ENCODE measurements around the gene COL8A1. TPM values are rescaled to one million over a fixed set of nuclear protein-coding genes. Genes with fewer than 3 reads are reported as not detected.

Gene COL8A1
- total RNA-seq, 2 experiments from 2014 or later, result not detected

- DNase-seq (no peak), ATAC-seq (ENCODE audit: poor library complexity) (no peak)
- Histone ChIP-seq H3K27ac (ENCODE audit: low read depth in 1 of 2, low read length in 2 of 2) (no peak overlapping the region), H3K36me3 (ENCODE audit: insufficient read depth, low read length) (no peaks in the 10 kb centered on the region), H3K4me1 (ENCODE audit: insufficient read depth, low read length) (no peaks in the 10 kb centered on the region), H3K27me3 (ENCODE audit: control insufficient read depth in 1 of 2, insufficient read depth in 2 of 2, low read length in 2 of 2) (no peaks in the 10 kb centered on the region), H3K4me3 (ENCODE audit: low read length) (no peak overlapping the region), H3K9me3 (ENCODE audit: control insufficient read depth in 1 of 2, insufficient read depth in 1 of 2, low read length in 2 of 2) (no peaks in the 10 kb centered on the region)
- intact Hi-C loops (cut with DNase I, micrococcal nuclease), result no loop called here
- Mint-ChIP-seq H3K36me3 (ENCODE audit: low read depth) (no peaks in the 10 kb centered on the region), H3K27ac (no peak overlapping the region), H3K27me3 (peaks cover 8% of the 10 kb centered on the region), H3K4me3 (no peak overlapping the region), H3K9me3 (peaks cover 2% of the 10 kb centered on the region), H3K4me1 (ENCODE audit: low read depth) (no peaks in the 10 kb centered on the region)
- ChIA-PET POLR2A (no interaction called here), CTCF (no interaction called here)
- TF ChIP-seq, protein P1, sequence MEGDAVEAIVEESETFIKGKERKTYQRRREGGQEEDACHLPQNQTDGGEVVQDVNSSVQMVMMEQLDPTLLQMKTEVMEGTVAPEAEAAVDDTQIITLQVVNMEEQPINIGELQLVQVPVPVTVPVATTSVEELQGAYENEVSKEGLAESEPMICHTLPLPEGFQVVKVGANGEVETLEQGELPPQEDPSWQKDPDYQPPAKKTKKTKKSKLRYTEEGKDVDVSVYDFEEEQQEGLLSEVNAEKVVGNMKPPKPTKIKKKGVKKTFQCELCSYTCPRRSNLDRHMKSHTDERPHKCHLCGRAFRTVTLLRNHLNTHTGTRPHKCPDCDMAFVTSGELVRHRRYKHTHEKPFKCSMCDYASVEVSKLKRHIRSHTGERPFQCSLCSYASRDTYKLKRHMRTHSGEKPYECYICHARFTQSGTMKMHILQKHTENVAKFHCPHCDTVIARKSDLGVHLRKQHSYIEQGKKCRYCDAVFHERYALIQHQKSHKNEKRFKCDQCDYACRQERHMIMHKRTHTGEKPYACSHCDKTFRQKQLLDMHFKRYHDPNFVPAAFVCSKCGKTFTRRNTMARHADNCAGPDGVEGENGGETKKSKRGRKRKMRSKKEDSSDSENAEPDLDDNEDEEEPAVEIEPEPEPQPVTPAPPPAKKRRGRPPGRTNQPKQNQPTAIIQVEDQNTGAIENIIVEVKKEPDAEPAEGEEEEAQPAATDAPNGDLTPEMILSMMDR (IDR thresholded peaks at IDR 0.05), result no peak
These were observed 83.2 kb downstream of the COL8A1 start for GRCh38 chr3:99721633-99722007.

GRCh38 chr3:99724276-99724675 lies 85.9 kb downstream of the COL8A1 start:
- Mint-ChIP-seq H3K4me3 (no peak overlapping the region), H3K36me3 (ENCODE audit: low read depth) (no peaks in the 10 kb centered on the region), H3K4me1 (ENCODE audit: low read depth) (no peaks in the 10 kb centered on the region), H3K9me3 (peaks cover 2% of the 10 kb centered on the region), H3K27ac (no peak overlapping the region), H3K27me3 (peaks cover 8% of the 10 kb centered on the region)
- CTCF ChIA-PET, result no interaction called here
- no peaks in the 10 kb centered on the region for H3K36me3 ChIP-seq (ENCODE audit: insufficient read depth, low read length)
- H3K27me3 ChIP-seq (ENCODE audit: control insufficient read depth in 1 of 2, insufficient read depth in 2 of 2, low read length in 2 of 2), result no peaks in the 10 kb centered on the region
- no peaks in the 10 kb centered on the region for H3K9me3 ChIP-seq (ENCODE audit: control insufficient read depth in 1 of 2, insufficient read depth in 1 of 2, low read length in 2 of 2)
- TF ChIP-seq, protein P1 (IDR thresholded peaks at IDR 0.05), result no peak
- H3K27ac ChIP-seq (ENCODE audit: low read depth in 1 of 2, low read length in 2 of 2), result no peak overlapping the region
- no peak for DNase-seq
- no peaks in the 10 kb centered on the region for H3K4me1 ChIP-seq (ENCODE audit: insufficient read depth, low read length)
- intact Hi-C loops (cut with DNase I, micrococcal nuclease), result no loop called here
- POLR2A ChIA-PET, result no interaction called here
- no peak for ATAC-seq (ENCODE audit: poor library complexity)
- H3K4me3 ChIP-seq (ENCODE audit: low read length), result no peak overlapping the region

DNA sequence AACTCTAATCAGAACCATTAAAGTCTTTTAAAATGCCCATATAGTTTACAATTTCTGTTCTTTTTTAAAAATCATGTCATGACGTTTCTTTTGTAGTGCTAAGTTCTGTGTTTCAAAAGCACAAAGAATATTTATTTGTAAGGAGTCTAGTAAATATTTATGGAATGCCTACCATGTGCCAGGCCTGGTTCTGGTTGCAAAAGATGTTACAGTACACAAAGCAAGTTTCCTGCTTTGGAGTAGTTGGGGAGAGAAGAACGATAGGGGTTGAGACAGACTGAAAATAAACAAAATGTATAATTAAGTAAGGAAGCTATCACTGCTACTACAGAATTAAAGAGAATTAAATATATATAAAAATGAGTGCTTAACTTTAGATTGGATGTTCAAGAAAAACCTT lies 92.5 kb downstream of the COL8A1 start:
- Mint-ChIP-seq H3K27me3 (no peaks in the 10 kb centered on the region), H3K27ac (no peak overlapping the region), H3K36me3 (ENCODE audit: low read depth) (no peaks in the 10 kb centered on the region), H3K4me3 (no peak overlapping the region), H3K9me3 (peaks cover 6% of the 10 kb centered on the region), H3K4me1 (ENCODE audit: low read depth) (no peaks in the 10 kb centered on the region)
- intact Hi-C loops (cut with DNase I, micrococcal nuclease), result no loop called here
- ATAC-seq (ENCODE audit: poor library complexity), result no peak
- POLR2A ChIA-PET, result no interaction called here
- Histone ChIP-seq H3K27ac (ENCODE audit: low read depth in 1 of 2, low read length in 2 of 2) (no peak overlapping the region), H3K9me3 (ENCODE audit: control insufficient read depth in 1 of 2, insufficient read depth in 1 of 2, low read length in 2 of 2) (no peaks in the 10 kb centered on the region), H3K4me3 (ENCODE audit: low read length) (no peak overlapping the region), H3K36me3 (ENCODE audit: insufficient read depth, low read length) (no peaks in the 10 kb centered on the region), H3K27me3 (ENCODE audit: control insufficient read depth in 1 of 2, insufficient read depth in 2 of 2, low read length in 2 of 2) (no peaks in the 10 kb centered on the region), H3K4me1 (ENCODE audit: insufficient read depth, low read length) (no peaks in the 10 kb centered on the region)
- TF ChIP-seq, protein P1 (IDR thresholded peaks at IDR 0.05), result no peak
- CTCF ChIA-PET, result no interaction called here
- DNase-seq, result no peak

Data from CD4-positive, alpha-beta T cell (primary cell).